Measurements from ENCODE around the gene GDF3. TPM values are rescaled to one million over a fixed set of nuclear protein-coding genes. Genes with fewer than 3 reads are reported as not detected.
"Not testable (repeated sequence)": the region's sequence is repeated elsewhere in the genome, so short reads cannot be mapped to it uniquely, and the experiment has no call there.

GDF3 gene
- total RNA-seq = not detected

DNA sequence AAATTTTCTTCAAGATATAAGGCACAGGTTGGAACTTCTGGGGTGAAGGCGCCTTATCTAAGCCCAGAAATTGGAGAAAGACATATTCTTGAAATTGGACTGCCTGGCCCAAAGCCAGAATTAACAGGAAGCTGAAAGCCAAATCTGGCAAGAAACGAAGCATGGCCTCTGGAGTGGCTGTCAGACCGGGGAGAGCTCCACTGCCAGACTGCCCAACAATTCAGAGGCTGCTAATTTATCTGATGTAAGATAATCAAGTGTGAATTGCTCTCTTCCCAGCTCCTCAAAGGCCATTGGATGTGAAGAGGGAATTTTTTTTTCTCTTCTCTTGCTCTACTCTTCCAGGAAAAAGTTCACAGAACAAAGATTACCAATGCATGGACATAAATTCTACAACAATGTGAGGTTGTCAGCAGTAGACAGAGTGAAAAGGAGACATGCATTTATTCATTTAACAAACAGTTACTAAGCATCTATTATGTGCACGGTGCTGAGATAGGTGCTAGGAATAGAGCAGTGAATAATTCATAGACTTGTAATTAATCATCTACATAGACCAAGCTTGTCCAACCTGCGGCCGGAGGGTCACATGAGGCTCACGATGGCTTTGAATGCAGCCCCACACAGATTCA lies at the start of gene GDF3:
Gene GDF3, minus strand, starts transcription at position 210 of the 632 bp plus-strand sequence. Its CDS starts 47 bp downstream, at position 163.
- peaks cover 1% of the 10 kb centered on the region for H3K4me1 Mint-ChIP-seq
- no peak for ATAC-seq (ENCODE audit: low read depth)
- no peak within 1 kb of the TSS for H3K4me3 Mint-ChIP-seq
- no peaks in the 10 kb centered on the region for H3K36me3 Mint-ChIP-seq
- H3K27ac Mint-ChIP-seq = no peak within 1 kb of the TSS
- H3K27me3 Mint-ChIP-seq = peaks cover 14% of the 10 kb centered on the region
- DNase-seq = no peak
- H3K9me3 Mint-ChIP-seq = no peaks in the 10 kb centered on the region
- POLR2A ChIA-PET = interaction anchor here (0.6 kb wide), 1 partner anchor 24 kb away, joined by 3 read pairs; no protein-coding TSS in a partner anchor

DNA sequence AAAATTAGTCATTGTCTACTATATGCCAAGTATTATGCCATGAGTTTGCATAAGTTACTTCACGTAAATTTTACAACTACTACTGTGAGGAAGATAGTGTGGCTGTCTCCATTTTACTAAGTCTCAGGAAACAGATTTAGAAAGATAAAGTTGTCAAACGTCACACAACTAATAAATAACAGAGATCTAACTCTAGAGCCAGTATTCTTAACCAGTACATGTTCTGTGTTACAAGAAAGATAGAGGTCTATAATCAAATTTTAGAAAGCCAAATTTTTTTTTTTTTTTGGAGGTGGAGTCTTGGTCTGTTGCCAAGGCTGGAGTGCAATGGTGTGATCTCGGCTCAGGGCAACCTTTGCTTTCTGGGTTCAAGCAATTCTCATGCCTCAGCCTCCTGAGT lies 37.4 kb upstream of the GDF3 start:
- DNase-seq = no peak
- no peak for ATAC-seq (ENCODE audit: low read depth)
- POLR2A ChIA-PET = no interaction called here
- Mint-ChIP-seq H3K4me1 (no peaks in the 10 kb centered on the region), H3K9me3 (no peaks in the 10 kb centered on the region), H3K36me3 (no peaks in the 10 kb centered on the region), H3K27me3 (peaks cover 11% of the 10 kb centered on the region), H3K27ac (no peak overlapping the region), H3K4me3 (no peak overlapping the region)

DNA sequence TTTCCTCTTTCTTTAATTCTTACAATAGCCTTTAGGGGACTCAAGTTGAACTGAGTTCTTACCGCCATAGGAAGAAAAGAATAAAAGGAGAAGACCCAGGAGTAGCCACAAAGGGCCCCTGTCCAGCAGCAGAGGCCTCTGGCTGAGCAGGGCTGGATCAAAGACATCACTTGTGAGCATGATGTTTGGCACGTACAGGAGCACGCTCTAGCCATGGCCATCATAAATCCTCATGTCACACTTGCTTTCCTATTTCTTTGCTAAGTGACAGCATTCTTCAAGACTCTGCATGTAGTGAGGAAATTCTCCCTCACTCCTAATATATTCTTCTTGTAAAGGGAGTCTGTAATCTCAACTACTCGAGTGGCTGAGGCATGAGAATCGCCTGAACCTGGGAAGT lies 35.9 kb upstream of the GDF3 start:
- H3K36me3 Mint-ChIP-seq = no peaks in the 10 kb centered on the region
- ATAC-seq (ENCODE audit: low read depth) = no peak
- peaks cover 11% of the 10 kb centered on the region for H3K27me3 Mint-ChIP-seq
- no peak overlapping the region for H3K4me3 Mint-ChIP-seq
- H3K27ac Mint-ChIP-seq = no peak overlapping the region
- no peaks in the 10 kb centered on the region for H3K9me3 Mint-ChIP-seq
- H3K4me1 Mint-ChIP-seq = no peaks in the 10 kb centered on the region
- DNase-seq = no peak
- POLR2A ChIA-PET = no interaction called here

DNA sequence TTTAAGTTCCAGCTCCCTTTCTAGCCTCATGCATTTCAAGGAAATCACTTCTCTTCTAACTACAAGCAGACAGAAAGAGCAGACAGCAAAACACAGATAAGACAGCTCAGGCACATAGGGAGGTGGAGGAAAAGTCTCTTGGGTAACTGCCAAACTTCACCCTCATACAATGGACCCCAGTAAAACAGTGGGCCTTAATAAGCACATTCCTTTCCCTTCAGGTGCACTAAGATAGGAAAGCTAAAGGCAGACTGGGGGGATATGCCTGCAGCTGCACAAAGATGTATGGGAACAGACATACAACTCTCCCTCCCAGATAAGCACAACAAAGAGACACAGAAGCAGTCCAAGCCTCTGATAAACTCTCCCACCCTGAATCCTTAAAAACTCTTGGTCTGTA lies 35.4 kb upstream of the GDF3 start:
- H3K27ac Mint-ChIP-seq; DNase-seq; H3K4me3 Mint-ChIP-seq; H3K4me1 Mint-ChIP-seq; POLR2A ChIA-PET; H3K36me3 Mint-ChIP-seq; H3K9me3 Mint-ChIP-seq; ATAC-seq (ENCODE audit: low read depth): not testable (repeated sequence)
- H3K27me3 Mint-ChIP-seq = peaks cover 11% of the 10 kb centered on the region

DNA sequence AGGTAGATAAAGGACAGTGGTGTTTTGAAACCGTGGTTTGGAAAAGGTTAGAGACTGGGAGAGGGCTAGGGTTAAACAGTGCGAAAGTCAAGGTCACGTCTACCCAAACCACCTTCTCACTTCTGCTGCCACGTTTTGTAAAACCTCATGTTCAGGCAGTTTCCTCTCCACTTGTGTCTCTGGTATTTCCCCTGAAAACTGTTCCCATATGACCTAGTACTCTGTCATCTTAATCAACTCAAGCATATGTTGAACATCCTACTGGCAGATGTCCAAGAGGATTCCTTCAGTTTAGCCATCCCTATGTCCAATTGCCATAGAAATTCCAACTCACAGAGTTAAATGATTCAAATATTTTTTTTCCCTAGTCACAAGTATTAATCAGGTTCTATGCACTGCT lies 34.2 kb upstream of the GDF3 start:
- no peak overlapping the region for H3K4me3 Mint-ChIP-seq
- POLR2A ChIA-PET = no interaction called here
- no peak overlapping the region for H3K27ac Mint-ChIP-seq
- no peak for ATAC-seq (ENCODE audit: low read depth)
- DNase-seq = no peak
- H3K9me3 Mint-ChIP-seq = no peaks in the 10 kb centered on the region
- no peaks in the 10 kb centered on the region for H3K36me3 Mint-ChIP-seq
- H3K27me3 Mint-ChIP-seq = peaks cover 15% of the 10 kb centered on the region
- no peaks in the 10 kb centered on the region for H3K4me1 Mint-ChIP-seq

DNA sequence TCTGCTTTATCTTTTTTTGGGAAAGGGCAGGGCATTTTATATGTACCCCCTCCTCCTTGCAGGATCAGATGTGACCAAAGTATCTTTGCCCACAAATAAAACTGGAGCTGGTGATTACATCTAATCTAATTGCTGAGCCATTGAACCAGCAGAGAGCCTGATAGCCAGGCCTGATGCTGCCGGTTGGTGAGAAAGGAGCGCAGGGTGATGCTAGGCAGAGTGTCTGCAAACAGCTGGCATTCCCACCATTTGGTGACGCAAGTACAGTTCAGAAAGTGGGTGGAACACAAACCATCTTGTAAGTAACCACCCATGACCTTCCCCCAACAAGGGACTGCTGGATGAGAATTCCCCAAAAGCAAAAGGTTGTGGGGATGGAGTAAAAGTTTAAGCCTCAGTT lies 28.4 kb upstream of the GDF3 start:
- no peak for DNase-seq
- no peak for ATAC-seq (ENCODE audit: low read depth)
- H3K4me1 Mint-ChIP-seq = no peaks in the 10 kb centered on the region
- POLR2A ChIA-PET = no interaction called here
- H3K27me3 Mint-ChIP-seq = peaks cover 17% of the 10 kb centered on the region
- no peaks in the 10 kb centered on the region for H3K36me3 Mint-ChIP-seq
- H3K27ac Mint-ChIP-seq = no peak overlapping the region
- no peaks in the 10 kb centered on the region for H3K9me3 Mint-ChIP-seq
- H3K4me3 Mint-ChIP-seq = no peak overlapping the region

DNA sequence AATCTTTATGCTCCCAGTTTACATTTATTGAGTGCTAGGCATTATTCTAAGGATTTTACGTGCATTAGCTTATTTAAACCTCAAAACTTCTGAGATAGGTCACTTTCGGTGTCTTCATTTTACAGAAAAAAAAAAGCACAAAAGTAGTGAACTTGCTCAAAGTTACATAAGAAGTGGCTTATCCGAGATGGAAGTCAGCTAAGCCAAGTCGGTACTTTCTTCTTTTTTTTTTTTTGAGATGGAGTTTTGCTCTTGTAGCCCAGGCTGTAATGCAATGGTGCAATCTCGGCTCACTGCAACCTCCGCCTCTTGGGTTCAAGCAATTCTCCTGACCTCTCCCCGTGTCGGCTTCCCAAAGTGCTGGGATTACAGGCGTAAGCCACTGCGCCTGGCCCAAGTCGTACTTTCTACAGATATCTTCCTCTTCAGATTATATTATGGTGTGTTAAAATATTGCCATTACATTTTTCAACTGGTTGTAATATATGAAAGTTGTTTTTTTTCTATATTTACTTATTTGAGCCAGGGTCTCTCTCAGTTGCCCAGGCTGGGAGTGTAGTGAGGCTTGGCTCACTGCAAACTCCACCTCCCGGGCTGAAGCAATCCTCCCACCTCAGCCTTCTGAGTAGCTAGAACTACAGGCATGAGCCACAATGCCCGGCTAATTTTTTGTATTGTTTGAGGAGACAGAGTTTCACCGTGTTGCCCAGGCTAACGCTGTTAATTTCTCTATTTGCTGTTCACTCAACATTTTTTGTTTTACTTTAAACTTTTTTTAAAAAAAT lies 24.6 kb upstream of the GDF3 start:
- Mint-ChIP-seq H3K4me3 (no peak overlapping the region), H3K9me3 (no peaks in the 10 kb centered on the region), H3K4me1 (no peaks in the 10 kb centered on the region), H3K36me3 (no peaks in the 10 kb centered on the region), H3K27me3 (peaks cover 14% of the 10 kb centered on the region), H3K27ac (no peak overlapping the region)
- POLR2A ChIA-PET = interaction anchor here (0.6 kb wide), 1 partner anchor 25 kb away, joined by 3 read pairs; the partner anchor contains the start of gene GDF3
- DNase-seq (no peak), ATAC-seq (ENCODE audit: low read depth) (no peak)

DNA sequence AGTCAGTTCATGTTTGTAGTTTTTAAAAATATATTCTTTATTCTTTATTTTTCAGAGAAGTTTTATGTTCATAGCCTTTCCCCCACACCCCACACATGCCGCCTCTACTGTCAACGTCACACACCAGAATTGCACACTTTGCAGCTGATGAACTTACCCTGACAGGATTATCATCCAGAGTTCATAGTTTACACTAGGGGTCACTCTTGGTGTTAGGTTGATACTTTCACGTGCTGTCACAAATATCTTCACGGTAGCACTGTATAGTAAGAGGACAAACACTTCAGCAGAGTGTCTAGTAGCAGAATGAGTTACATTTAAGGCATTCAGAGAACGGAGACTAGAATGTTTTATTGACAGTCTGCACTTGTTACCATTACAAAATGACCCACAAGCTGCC lies 20.8 kb upstream of the GDF3 start:
- DNase-seq (no peak), ATAC-seq (ENCODE audit: low read depth) (no peak)
- Mint-ChIP-seq H3K9me3 (no peaks in the 10 kb centered on the region), H3K36me3 (no peaks in the 10 kb centered on the region), H3K27ac (no peak overlapping the region), H3K27me3 (peaks cover 12% of the 10 kb centered on the region), H3K4me3 (no peak overlapping the region), H3K4me1 (no peaks in the 10 kb centered on the region)
- POLR2A ChIA-PET = no interaction called here

DNA sequence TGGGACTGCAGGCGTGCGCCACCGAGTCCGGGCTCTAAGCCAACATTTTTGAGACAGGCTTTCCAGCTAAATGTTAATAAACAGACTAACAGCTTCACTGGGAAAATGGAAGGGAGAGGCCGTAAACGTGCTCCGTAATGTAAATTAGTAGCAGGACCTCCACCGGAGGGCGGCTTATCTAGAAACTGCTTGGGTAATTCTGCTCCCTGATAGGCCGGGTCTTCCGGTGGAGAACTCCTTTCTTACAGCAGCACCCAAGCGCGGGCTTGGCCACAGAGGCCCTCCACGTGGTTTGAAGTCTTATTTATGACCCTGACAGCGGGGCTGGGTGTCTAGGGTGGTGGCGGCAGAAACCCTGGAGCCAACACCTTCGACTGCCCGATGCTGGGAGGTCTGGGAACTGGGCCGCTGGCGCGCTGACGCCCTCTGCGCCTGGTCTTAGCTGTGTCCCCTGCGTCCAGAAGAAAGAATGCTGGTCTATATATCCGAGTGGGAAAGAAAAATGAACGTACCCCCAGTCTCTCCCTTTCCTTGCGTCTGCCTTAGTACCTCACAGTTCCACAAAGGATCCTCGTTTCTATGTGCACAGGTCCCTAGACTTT lies 17.4 kb upstream of the GDF3 start:
- POLR2A ChIA-PET = no interaction called here
- Mint-ChIP-seq H3K36me3 (no peaks in the 10 kb centered on the region), H3K9me3 (no peaks in the 10 kb centered on the region), H3K27me3 (peaks cover 6% of the 10 kb centered on the region), H3K4me3 (no peak overlapping the region), H3K27ac (no peak overlapping the region), H3K4me1 (no peaks in the 10 kb centered on the region)
- ATAC-seq (ENCODE audit: low read depth) (no peak), DNase-seq (no peak)

DNA sequence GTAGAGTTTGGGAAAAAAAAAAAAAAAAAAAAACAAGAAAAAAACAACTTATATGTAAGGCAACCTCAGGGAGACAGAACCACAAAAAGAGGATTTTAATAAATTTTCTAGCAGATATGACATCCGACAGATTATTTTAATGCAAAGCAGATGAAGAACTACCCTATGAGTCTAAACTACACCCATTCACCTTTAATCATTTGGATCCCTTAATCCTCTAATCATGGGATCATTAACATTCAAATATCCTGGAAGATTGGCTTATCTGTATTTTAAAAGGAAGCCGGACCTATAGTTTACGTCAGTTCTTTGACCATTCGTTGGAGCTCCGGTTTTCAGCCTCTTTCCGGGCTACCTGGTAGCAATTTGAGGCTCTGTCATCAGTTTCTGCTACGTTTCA lies 15.6 kb upstream of the GDF3 start, which contains the start of gene DPPA3:
Gene DPPA3, plus strand, starts transcription at position 301 of the 400 bp plus-strand sequence. CDS start 138 bp downstream, outside the sequence.
- ATAC-seq (ENCODE audit: low read depth) (no peak), DNase-seq (no peak)
- no peak within 1 kb of the TSS for H3K27ac Mint-ChIP-seq
- POLR2A ChIA-PET = interaction anchor here (0.6 kb wide), 1 partner anchor 26 kb away, joined by 4 read pairs; no protein-coding TSS in a partner anchor
- peaks cover 4% of the 10 kb centered on the region for H3K27me3 Mint-ChIP-seq
- no peaks in the 10 kb centered on the region for H3K36me3 Mint-ChIP-seq
- no peak within 1 kb of the TSS for H3K4me3 Mint-ChIP-seq
- no peaks in the 10 kb centered on the region for H3K9me3 Mint-ChIP-seq
- H3K4me1 Mint-ChIP-seq = no peaks in the 10 kb centered on the region

DNA sequence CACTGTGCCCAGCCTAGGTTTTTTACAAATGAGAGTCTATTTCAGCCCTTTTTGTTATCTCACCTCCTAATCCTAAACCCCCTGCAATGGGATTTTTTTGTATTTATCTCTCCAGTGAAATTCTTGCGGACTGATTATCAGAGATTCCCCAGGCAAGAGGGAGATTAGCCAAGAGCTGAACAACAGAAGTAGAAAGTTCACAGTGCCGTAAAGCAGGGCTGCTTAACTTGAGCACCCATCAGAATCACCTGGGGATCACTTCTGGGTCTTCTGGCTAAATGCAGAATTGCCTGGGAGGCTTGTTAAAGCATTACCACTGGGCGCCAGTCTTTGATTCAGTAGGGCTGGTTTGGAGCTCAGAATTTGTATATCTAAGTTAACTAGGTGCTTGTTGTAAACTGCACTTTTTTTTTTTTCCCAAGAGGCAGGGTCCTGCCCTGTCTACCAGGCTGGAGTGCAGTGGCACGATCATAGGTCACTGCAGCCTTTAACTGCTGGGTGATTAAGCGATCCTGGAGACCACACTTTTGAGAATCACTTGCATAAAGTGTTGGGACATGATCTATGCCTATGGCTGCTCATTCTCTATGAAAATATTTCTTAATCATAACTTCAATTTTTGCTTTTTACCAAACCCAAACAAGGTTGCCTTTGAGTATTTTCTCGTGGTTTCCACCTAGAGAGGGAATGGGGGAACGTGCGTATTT lies 14.5 kb upstream of the GDF3 start:
- H3K27me3 Mint-ChIP-seq = peaks cover 4% of the 10 kb centered on the region
- H3K4me3 Mint-ChIP-seq = no peak overlapping the region
- no peaks in the 10 kb centered on the region for H3K36me3 Mint-ChIP-seq
- DNase-seq (no peak), ATAC-seq (ENCODE audit: low read depth) (no peak)
- H3K27ac Mint-ChIP-seq = no peak overlapping the region
- no peaks in the 10 kb centered on the region for H3K9me3 Mint-ChIP-seq
- no peaks in the 10 kb centered on the region for H3K4me1 Mint-ChIP-seq
- POLR2A ChIA-PET = no interaction called here

DNA sequence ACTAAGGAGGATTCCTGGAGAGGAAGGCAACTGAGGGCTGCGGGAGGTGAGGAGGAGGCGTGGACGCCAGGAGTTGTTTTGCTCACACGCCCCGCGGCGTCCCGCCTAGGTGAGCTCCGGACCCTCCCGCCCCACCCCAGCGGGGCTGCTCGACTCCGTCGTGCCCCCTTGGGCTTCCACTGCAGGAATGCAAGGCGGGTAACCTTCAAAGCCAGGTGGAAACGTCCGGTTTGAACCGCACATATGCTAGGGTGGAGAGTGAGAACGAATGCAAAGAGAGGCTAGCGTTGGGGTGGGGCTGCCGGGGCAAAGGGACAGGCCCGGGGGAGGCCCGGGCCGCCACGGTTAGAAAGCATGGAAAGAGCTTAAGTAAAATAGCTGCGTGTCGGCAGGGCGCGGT lies 10.3 kb upstream of the GDF3 start:
- POLR2A ChIA-PET = no interaction called here
- ATAC-seq (ENCODE audit: low read depth) (no peak), DNase-seq (no peak)
- no peak overlapping the region for H3K4me3 Mint-ChIP-seq
- peaks cover under 1% of the 10 kb centered on the region for H3K27me3 Mint-ChIP-seq
- H3K36me3 Mint-ChIP-seq = no peaks in the 10 kb centered on the region
- H3K9me3 Mint-ChIP-seq = no peaks in the 10 kb centered on the region
- no peak overlapping the region for H3K27ac Mint-ChIP-seq
- no peaks in the 10 kb centered on the region for H3K4me1 Mint-ChIP-seq

DNA sequence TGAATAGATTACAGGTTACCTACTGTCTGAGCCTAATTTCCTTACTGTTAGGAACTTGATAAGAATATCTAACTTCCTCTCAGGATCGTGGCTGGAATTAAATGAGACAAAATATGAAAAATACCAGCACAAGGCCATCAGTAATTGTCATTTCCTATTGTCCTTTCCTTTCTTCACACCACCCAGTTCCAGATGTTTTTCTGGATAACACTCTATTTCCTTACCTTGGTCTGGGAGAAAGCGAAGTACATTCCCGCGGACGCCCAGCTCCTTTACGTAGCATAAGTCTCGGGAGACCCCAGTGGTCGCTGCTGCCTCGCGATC lies 376 bp downstream of the GDF3 start:
- POLR2A ChIA-PET = interaction anchor here (0.6 kb wide), 1 partner anchor 25 kb away, joined by 3 read pairs; no protein-coding TSS in a partner anchor
- no peak overlapping the region for H3K4me3 Mint-ChIP-seq
- ATAC-seq (ENCODE audit: low read depth) (no peak), DNase-seq (no peak)
- H3K9me3 Mint-ChIP-seq = no peaks in the 10 kb centered on the region
- no peak overlapping the region for H3K27ac Mint-ChIP-seq
- H3K27me3 Mint-ChIP-seq = peaks cover 14% of the 10 kb centered on the region
- H3K36me3 Mint-ChIP-seq = no peaks in the 10 kb centered on the region
- peaks cover 1% of the 10 kb centered on the region for H3K4me1 Mint-ChIP-seq

All from activated naive CD8-positive, alpha-beta T cell treated with anti-CD3 and anti-CD28 coated beads, Interleukin-2, amount 10 ng/mL, durations not matched to agents 7 days and 5 days (primary cell).